C4-2B (cell line): ENCODE data around the gene MAP3K20.

Experiments used
- CTCF ChIP-seq: fragments of 450-650 bp; conservative IDR thresholded peaks from 2 replicates; pipeline ENCODE4 v1.5.1; 2017; ENCODE audit warnings: mild to moderate bottlenecking
- ZFX ChIP-seq: fragments of 450-650 bp; IDR thresholded peaks from 2 replicates; pipeline ENCODE4 v1.6.1; 2017

DNA sequence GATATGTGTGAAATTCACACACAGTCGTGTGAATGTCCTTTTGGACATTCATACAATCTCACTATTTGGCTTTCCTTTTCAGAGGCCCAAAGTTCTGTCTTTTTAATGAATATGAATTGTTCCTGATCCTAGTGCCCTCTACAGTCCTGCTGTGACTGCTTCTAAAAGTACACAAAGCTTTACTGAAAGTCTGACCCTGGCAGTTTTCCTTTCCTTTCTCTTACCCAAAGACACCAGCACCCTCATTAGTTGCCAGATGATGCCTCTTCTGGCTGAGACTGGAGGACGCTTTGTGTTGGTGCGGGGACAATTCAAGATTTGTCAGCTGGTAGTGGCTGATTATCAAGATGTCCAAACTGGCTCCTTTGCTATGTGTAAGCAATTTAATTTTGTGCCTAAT lies 197.2 kb downstream of the MAP3K20 start:
- TF ChIP-seq CTCF (no peak), ZFX (no peak)
